ENCODE measurements around the gene OR1M1. TPM values are rescaled to one million over a fixed set of nuclear protein-coding genes. Genes with fewer than 3 reads are reported as not detected.

OR1M1 gene
- total and polyA plus RNA-seq, 7 donors, result not detected

GRCh38 chr19:9107375-9107774, 20.5 kb downstream of the OR1M1 start, which contains the start of gene OR7G2:
TSS of gene OR7G2 (minus strand) at chr19:9107475. CDS start at chr19:9103243, 4,232 bp downstream.
- Histone ChIP-seq H3K9me3 (no peaks in the 10 kb centered on the region), H3K36me3 (ENCODE audit: insufficient read depth in 1 of 2, low read depth in 1 of 2) (no peaks in the 10 kb centered on the region), H3K4me3 (no peak within 1 kb of the TSS), H3K27me3 (ENCODE audit: insufficient read depth in 3 of 3, low read length in 2 of 3) (peaks cover 0 to 3% (median 0%) of the 10 kb centered on the region in 3 donors), H3K4me1 (no peaks in the 10 kb centered on the region), H3K27ac (no peak within 1 kb of the TSS)
- 61 to 68% (median 64%) methylated on average over 8 of the region's 8 CpGs for WGBS, 3 donors
- DNase-seq (no peak), ATAC-seq (no peak)
- intact Hi-C loops (cut with DNase I), result no loop called here
- no peak for TF ChIP-seq CTCF (IDR thresholded peaks at IDR 0.05)

- 47 to 60% (median 57%) methylated on average over 2 of the region's 2 CpGs for WGBS, 3 donors
Observed at GRCh38 chr19:9109959-9110358, 23.1 kb downstream of the OR1M1 start.

GRCh38 chr19:9115307-9115813, 28.5 kb downstream of the OR1M1 start, which contains the start of gene OR7G1:
TSS of gene OR7G1 (minus strand) at chr19:9115763. CDS start at chr19:9115763, 0 bp downstream.
- no peaks in the 10 kb centered on the region for H3K27me3 ChIP-seq (ENCODE audit: insufficient read depth in 3 of 3, low read length in 2 of 3)
- 65 to 89% (median 76%) methylated on average over 2 of the region's 2 CpGs for WGBS, 3 donors
- TF ChIP-seq CTCF (IDR thresholded peaks at IDR 0.05), result no peak

More at GRCh38 chr19:9109959-9110358, 23.1 kb downstream of the OR1M1 start:
- DNase-seq (no peak), ATAC-seq (no peak)
- Histone ChIP-seq H3K27me3 (ENCODE audit: insufficient read depth in 3 of 3, low read length in 2 of 3) (peaks cover 0 to 3% (median 0%) of the 10 kb centered on the region in 3 donors), H3K4me3 (no peak overlapping the region), H3K9me3 (no peaks in the 10 kb centered on the region), H3K27ac (no peak overlapping the region), H3K36me3 (ENCODE audit: insufficient read depth in 1 of 2, low read depth in 1 of 2) (no peaks in the 10 kb centered on the region), H3K4me1 (no peaks in the 10 kb centered on the region)
- TF ChIP-seq CTCF (IDR thresholded peaks at IDR 0.05), result no peak
- intact Hi-C loops (cut with DNase I), result no loop called here

GRCh38 chr19:9116547-9116946, 29.7 kb downstream of the OR1M1 start:
- intact Hi-C loops (cut with DNase I), result no loop called here
- 49 to 56% (median 52%) methylated on average over 5 of the region's 5 CpGs for WGBS, 3 donors
- Histone ChIP-seq H3K9me3 (no peaks in the 10 kb centered on the region), H3K36me3 (ENCODE audit: insufficient read depth in 1 of 2, low read depth in 1 of 2) (no peaks in the 10 kb centered on the region), H3K4me1 (no peaks in the 10 kb centered on the region), H3K4me3 (no peak overlapping the region), H3K27me3 (ENCODE audit: insufficient read depth in 3 of 3, low read length in 2 of 3) (no peaks in the 10 kb centered on the region), H3K27ac (no peak overlapping the region)
- no peak for TF ChIP-seq CTCF (IDR thresholded peaks at IDR 0.05)
- ATAC-seq (no peak), DNase-seq (no peak)

More at GRCh38 chr19:9115307-9115813, 28.5 kb downstream of the OR1M1 start, which contains the start of gene OR7G1:
- ATAC-seq (no peak), DNase-seq (no peak)
- Histone ChIP-seq H3K4me3 (no peak within 1 kb of the TSS), H3K4me1 (no peaks in the 10 kb centered on the region), H3K27ac (no peak within 1 kb of the TSS), H3K36me3 (ENCODE audit: insufficient read depth in 1 of 2, low read depth in 1 of 2) (no peaks in the 10 kb centered on the region), H3K9me3 (no peaks in the 10 kb centered on the region)
- intact Hi-C loops (cut with DNase I), result no loop called here
